Measurements from ENCODE around the gene LAPTM4A. TPM values are rescaled to one million over a fixed set of nuclear protein-coding genes. Genes with fewer than 3 reads are reported as not detected.
"Not testable (repeated sequence)": the region's sequence is repeated elsewhere in the genome, so short reads cannot be mapped to it uniquely, and the experiment has no call there.

LAPTM4A gene
- 120 TPM for total RNA-seq

- ATAC-seq (peak; percentile 92), DNase-seq (ENCODE audit: low spot score) (peak; percentile 99)
Observed at GRCh38 chr2:20051532-20052228, at the start of gene LAPTM4A. TSS of gene LAPTM4A (minus strand) at chr2:20051628. CDS start at chr2:20051520, 108 bp downstream.

- DNase-seq (ENCODE audit: low spot score) (no peak), ATAC-seq (no peak)
Observed at GRCh38 chr2:20100711-20101110, 49.3 kb upstream of the LAPTM4A start.

- no peak for DNase-seq (ENCODE audit: low spot score)
- ATAC-seq, result no peak
Observed at GRCh38 chr2:20099780-20100179, 48.4 kb upstream of the LAPTM4A start.

- peak; percentile 82 for DNase-seq (ENCODE audit: low spot score)
- ATAC-seq, result peak; percentile 82
Observed at GRCh38 chr2:20097889-20098714, 46.7 kb upstream of the LAPTM4A start.

- DNase-seq (ENCODE audit: low spot score), result no peak
- no peak for ATAC-seq
Observed at GRCh38 chr2:20095469-20095868, 44.0 kb upstream of the LAPTM4A start.

GRCh38 chr2:20094955-20095354 is 43.5 kb upstream of the LAPTM4A start:
- ATAC-seq, result no peak
- no peak for DNase-seq (ENCODE audit: low spot score)

- DNase-seq (ENCODE audit: low spot score) (no peak), ATAC-seq (no peak)
Observed at GRCh38 chr2:20094142-20094755, 42.8 kb upstream of the LAPTM4A start.

GRCh38 chr2:20093263-20094141 is 42.1 kb upstream of the LAPTM4A start:
- DNase-seq (ENCODE audit: low spot score) (peak; percentile 75), ATAC-seq (peak; percentile 89)

GRCh38 chr2:20092901-20093235 is 41.4 kb upstream of the LAPTM4A start:
- ATAC-seq, result no peak

GRCh38 chr2:20092226-20092900 is 40.9 kb upstream of the LAPTM4A start:
- DNase-seq (ENCODE audit: low spot score), result no peak
- ATAC-seq, result no peak

More at GRCh38 chr2:20092901-20093235, 41.4 kb upstream of the LAPTM4A start:
- no peak for DNase-seq (ENCODE audit: low spot score)

GRCh38 chr2:20091305-20091991 is 40.0 kb upstream of the LAPTM4A start:
- ATAC-seq, result no peak

GRCh38 chr2:20089715-20090464 is 38.5 kb upstream of the LAPTM4A start:
- ATAC-seq, result no peak
- no peak for DNase-seq (ENCODE audit: low spot score)

More at GRCh38 chr2:20091305-20091991, 40.0 kb upstream of the LAPTM4A start:
- DNase-seq (ENCODE audit: low spot score), result no peak

GRCh38 chr2:20085909-20086308 is 34.5 kb upstream of the LAPTM4A start:
- not testable (repeated sequence) for ATAC-seq

GRCh38 chr2:20082812-20083211 is 31.4 kb upstream of the LAPTM4A start:
- not testable (repeated sequence) for DNase-seq (ENCODE audit: low spot score); ATAC-seq

More at GRCh38 chr2:20085909-20086308, 34.5 kb upstream of the LAPTM4A start:
- DNase-seq (ENCODE audit: low spot score), result not testable (repeated sequence)

- DNase-seq (ENCODE audit: low spot score) (no peak), ATAC-seq (no peak)
Observed at GRCh38 chr2:20081841-20082240, 30.4 kb upstream of the LAPTM4A start.

- DNase-seq (ENCODE audit: low spot score) (no peak), ATAC-seq (no peak)
Observed at GRCh38 chr2:20080839-20081415, 29.5 kb upstream of the LAPTM4A start.

- no peak for DNase-seq (ENCODE audit: low spot score)
- ATAC-seq, result no peak
Observed at GRCh38 chr2:20080428-20080827, 29.0 kb upstream of the LAPTM4A start.

- DNase-seq (ENCODE audit: low spot score) (no peak), ATAC-seq (no peak)
Observed at GRCh38 chr2:20079546-20080115, 28.2 kb upstream of the LAPTM4A start.

Data from left lobe of liver (tissue), 2 donors.